SK-N-SH treated with all-trans-retinoic acid at 6 μM for 48 hours (cell line): ENCODE results near the gene ZNF575.

Experiments
- ATAC-seq: fragments of 200-7000 bp; cut with Tn5 transposase; 3 replicates; pipeline ENCODE4 v1.9.1; 2020; ENCODE audit warnings: mild to moderate bottlenecking, moderate library complexity
- CREB5 ChIP-seq: fragments of 250-450 bp; sonication (Bioruptor Pico); IDR thresholded peaks from 2 replicates; pipeline ENCODE4 v1.5.1; 2020; ENCODE audit warnings: low read depth, mild to moderate bottlenecking, moderate library complexity
- CSRNP3 ChIP-seq: fragments of 250-450 bp; sonication (Bioruptor Pico); IDR thresholded peaks from 2 replicates; pipeline ENCODE4 v1.5.1; 2021; ENCODE audit warnings: mild to moderate bottlenecking, moderate library complexity
- ESRRG ChIP-seq: fragments of 250-450 bp; sonication (Bioruptor Pico); IDR thresholded peaks from 2 replicates; pipeline ENCODE4 v1.6.1; 2021; ENCODE audit warnings: mild to moderate bottlenecking
- ISL1 ChIP-seq: fragments of 250-450 bp; sonication (Bioruptor Pico); IDR thresholded peaks from 2 replicates; pipeline ENCODE4 v2.1.2; 2022; ENCODE audit warnings: mild to moderate bottlenecking, moderate library complexity
- OSR1 ChIP-seq: fragments of 250-450 bp; sonication (Bioruptor Pico); IDR thresholded peaks from 2 replicates; pipeline ENCODE4 v1.8.0; 2022; ENCODE audit warnings: moderate library complexity, mild to moderate bottlenecking, inconsistent platforms
- PATZ1 ChIP-seq: fragments of 250-450 bp; sonication (Bioruptor Pico); IDR thresholded peaks from 2 replicates; pipeline ENCODE4 v1.8.0; 2020; ENCODE audit warnings: mild to moderate bottlenecking, moderate library complexity, borderline replicate concordance
- POU6F1 ChIP-seq: fragments of 250-450 bp; sonication (Bioruptor Pico); IDR thresholded peaks from 2 replicates; pipeline ENCODE4 v1.8.0; 2021; ENCODE audit warnings: low read depth, mild to moderate bottlenecking, moderate library complexity, borderline replicate concordance
- RARB ChIP-seq: fragments of 250-450 bp; sonication (Bioruptor Pico); IDR thresholded peaks from 2 replicates; pipeline ENCODE4 v1.8.0; 2021; ENCODE audit warnings: mild to moderate bottlenecking, moderate library complexity
- SNAI2 ChIP-seq: fragments of 250-450 bp; sonication (Bioruptor Pico); IDR thresholded peaks from 2 replicates; pipeline ENCODE4 v1.5.0; 2020; ENCODE audit warnings: mild to moderate bottlenecking, moderate library complexity
- TCF4 ChIP-seq: fragments of 250-450 bp; sonication (Bioruptor Pico); IDR thresholded peaks from 2 replicates; pipeline ENCODE4 v1.8.0; 2021; ENCODE audit warnings: mild to moderate bottlenecking, moderate library complexity, borderline replicate concordance
- TOX ChIP-seq: fragments of 250-450 bp; sonication (Bioruptor Pico); IDR thresholded peaks from 2 replicates; pipeline ENCODE4 v1.8.0; 2021; ENCODE audit warnings: mild to moderate bottlenecking, moderate library complexity, borderline replicate concordance
- TSHZ2 ChIP-seq: fragments of 250-450 bp; sonication (Bioruptor Pico); IDR thresholded peaks from 2 replicates; pipeline ENCODE4 v1.5.0; 2020; ENCODE audit warnings: mild to moderate bottlenecking, moderate library complexity
- ZC3H10 ChIP-seq: fragments of 250-450 bp; sonication (Bioruptor Pico); IDR thresholded peaks from 2 replicates; pipeline ENCODE4 v1.5.1; 2021; ENCODE audit warnings: mild to moderate bottlenecking, moderate library complexity
- ZFP3 ChIP-seq: fragments of 250-450 bp; sonication (Bioruptor Pico); IDR thresholded peaks from 2 replicates; pipeline ENCODE4 v1.5.0; 2020; ENCODE audit warnings: mild to moderate bottlenecking, moderate library complexity
- ZFP30 ChIP-seq: fragments of 450-650 bp; formaldehyde crosslinking; IDR thresholded peaks from 2 replicates; pipeline ENCODE4 v1.5.0; 2022; ENCODE audit warnings: mild to moderate bottlenecking, moderate library complexity
- ZNF565 ChIP-seq: fragments of 450-650 bp; formaldehyde crosslinking; conservative IDR thresholded peaks from 2 replicates; pipeline ENCODE4 v1.5.0; 2020; ENCODE audit warnings: low read depth, mild to moderate bottlenecking, moderate library complexity
- ZNF8 ChIP-seq: fragments of 450-650 bp; formaldehyde crosslinking; IDR thresholded peaks from 2 replicates; pipeline ENCODE4 v1.5.0; 2020; ENCODE audit warnings: mild to moderate bottlenecking, moderate library complexity

ZNF575 gene

GRCh38 chr19:43532962-43533545 is at the start of gene ZNF575:
Gene ZNF575, plus strand, starts transcription at chr19:43533188. Its CDS starts 1,235 bp downstream, at chr19:43534423.
- ATAC-seq = peak; percentile 79

GRCh38 chr19:43483281-43483680 is 49.7 kb upstream of the ZNF575 start:
- no peak for ATAC-seq

More at GRCh38 chr19:43532962-43533545, at the start of gene ZNF575:
- TF ChIP-seq OSR1 (no peak), CREB5 (CRISPR knock-in tag) (no peak), ZFP3 (no peak), TCF4 (CRISPR knock-in tag) (no peak), TOX (no peak), ISL1 (CRISPR knock-in tag) (no peak), RARB (CRISPR knock-in tag) (no peak), ZFP30 (CRISPR knock-in tag) (no peak), ZNF565 (CRISPR knock-in tag) (no peak), POU6F1 (CRISPR knock-in tag) (no peak), TSHZ2 (CRISPR knock-in tag) (no peak), ESRRG (no peak), ZNF8 (no peak), SNAI2 (CRISPR knock-in tag) (no peak), PATZ1 (no peak), CSRNP3 (CRISPR knock-in tag) (no peak)
- TF ChIP-seq, all 23 proteins: peak for 0

More at GRCh38 chr19:43483281-43483680, 49.7 kb upstream of the ZNF575 start:
- no peak for TF ChIP-seq TCF4 (CRISPR knock-in tag)
- TF ChIP-seq ZC3H10 = no peak
- no peak for TF ChIP-seq PATZ1
- TF ChIP-seq ZNF8 = no peak
